MM.1S (cell line): ENCODE data around the gene ZXDC.

Experiments used
- EZH2 ChIP-seq: fragments of 300-600 bp; sonication (generic); optimal IDR thresholded peaks from 2 replicates; pipeline ENCODE3; 2017; ENCODE audit warnings: low read depth, mild to moderate bottlenecking, antibody characterized with exemption, low read length, mixed read lengths
- EZH2phosphoT487 ChIP-seq: fragments of 300-600 bp; sonication (generic); IDR thresholded peaks from 2 replicates; pipeline ENCODE4 v1.6.1; 2018; ENCODE audit warnings: antibody characterized with exemption, low read length
- TF ChIP-seq, protein P1 (sequence below): fragments of 300-600 bp; sonication (generic); IDR thresholded peaks from 2 replicates; pipeline ENCODE4 v1.5.1; 2016; ENCODE audit warnings: antibody characterized with exemption, low read length, mixed read lengths

- TF ChIP-seq, protein P1, sequence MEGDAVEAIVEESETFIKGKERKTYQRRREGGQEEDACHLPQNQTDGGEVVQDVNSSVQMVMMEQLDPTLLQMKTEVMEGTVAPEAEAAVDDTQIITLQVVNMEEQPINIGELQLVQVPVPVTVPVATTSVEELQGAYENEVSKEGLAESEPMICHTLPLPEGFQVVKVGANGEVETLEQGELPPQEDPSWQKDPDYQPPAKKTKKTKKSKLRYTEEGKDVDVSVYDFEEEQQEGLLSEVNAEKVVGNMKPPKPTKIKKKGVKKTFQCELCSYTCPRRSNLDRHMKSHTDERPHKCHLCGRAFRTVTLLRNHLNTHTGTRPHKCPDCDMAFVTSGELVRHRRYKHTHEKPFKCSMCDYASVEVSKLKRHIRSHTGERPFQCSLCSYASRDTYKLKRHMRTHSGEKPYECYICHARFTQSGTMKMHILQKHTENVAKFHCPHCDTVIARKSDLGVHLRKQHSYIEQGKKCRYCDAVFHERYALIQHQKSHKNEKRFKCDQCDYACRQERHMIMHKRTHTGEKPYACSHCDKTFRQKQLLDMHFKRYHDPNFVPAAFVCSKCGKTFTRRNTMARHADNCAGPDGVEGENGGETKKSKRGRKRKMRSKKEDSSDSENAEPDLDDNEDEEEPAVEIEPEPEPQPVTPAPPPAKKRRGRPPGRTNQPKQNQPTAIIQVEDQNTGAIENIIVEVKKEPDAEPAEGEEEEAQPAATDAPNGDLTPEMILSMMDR: no peak
- TF ChIP-seq EZH2phosphoT487 (no peak), EZH2 (no peak)
These were observed 33.4 kb downstream of the ZXDC start for GRCh38 chr3:126442094-126442855.
